ENCODE results near the gene CHST11.

CHST11 gene

DNA sequence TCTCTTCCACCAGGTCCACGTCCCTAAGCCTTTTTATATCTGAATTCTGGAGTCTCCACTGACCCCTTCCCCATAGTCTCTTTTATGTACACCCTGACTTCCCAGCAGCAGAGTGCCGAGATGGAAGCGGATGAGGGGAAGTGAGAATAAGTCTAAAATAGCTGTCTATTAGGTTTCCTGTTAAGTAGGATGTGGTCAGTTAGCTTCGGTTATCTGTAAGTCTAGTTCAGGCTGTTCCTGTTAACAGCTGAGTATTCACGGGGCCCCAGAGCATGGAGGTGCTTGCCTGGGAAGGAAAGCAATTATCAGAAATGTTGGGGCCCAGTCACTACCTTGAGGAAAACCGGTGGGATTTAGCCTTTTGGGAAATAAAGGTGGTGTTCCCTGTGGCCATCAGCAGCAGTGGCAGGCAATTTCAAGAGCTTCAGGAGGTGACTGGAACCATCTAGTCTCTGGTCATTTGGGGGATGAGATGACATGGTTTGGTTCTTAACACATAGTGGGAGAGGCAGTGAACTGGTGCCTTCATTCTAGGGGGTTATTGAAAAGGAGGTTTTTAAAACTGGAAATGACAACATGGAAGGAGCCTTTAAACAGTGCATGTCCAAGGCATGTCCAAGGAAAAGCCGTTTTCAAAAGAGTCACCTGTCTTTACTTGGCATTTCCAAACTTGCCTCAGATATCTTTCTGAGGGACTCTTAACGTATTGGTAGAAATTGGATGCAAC lies 21.8 kb downstream of the CHST11 start:
- TF ChIP-seq, protein P1, sequence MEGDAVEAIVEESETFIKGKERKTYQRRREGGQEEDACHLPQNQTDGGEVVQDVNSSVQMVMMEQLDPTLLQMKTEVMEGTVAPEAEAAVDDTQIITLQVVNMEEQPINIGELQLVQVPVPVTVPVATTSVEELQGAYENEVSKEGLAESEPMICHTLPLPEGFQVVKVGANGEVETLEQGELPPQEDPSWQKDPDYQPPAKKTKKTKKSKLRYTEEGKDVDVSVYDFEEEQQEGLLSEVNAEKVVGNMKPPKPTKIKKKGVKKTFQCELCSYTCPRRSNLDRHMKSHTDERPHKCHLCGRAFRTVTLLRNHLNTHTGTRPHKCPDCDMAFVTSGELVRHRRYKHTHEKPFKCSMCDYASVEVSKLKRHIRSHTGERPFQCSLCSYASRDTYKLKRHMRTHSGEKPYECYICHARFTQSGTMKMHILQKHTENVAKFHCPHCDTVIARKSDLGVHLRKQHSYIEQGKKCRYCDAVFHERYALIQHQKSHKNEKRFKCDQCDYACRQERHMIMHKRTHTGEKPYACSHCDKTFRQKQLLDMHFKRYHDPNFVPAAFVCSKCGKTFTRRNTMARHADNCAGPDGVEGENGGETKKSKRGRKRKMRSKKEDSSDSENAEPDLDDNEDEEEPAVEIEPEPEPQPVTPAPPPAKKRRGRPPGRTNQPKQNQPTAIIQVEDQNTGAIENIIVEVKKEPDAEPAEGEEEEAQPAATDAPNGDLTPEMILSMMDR (IDR thresholded peaks at IDR 0.05; ENCODE audit: borderline replicate concordance, control extremely low read depth, extremely low read depth, insufficient read depth, missing control alignments): no peak
- peak; percentile 53 for DNase-seq (ENCODE audit: low spot score)
- in situ Hi-C loops (cut with MboI; ENCODE audit: low sequenced_read_pairs, unreplicated experiment): no loop called here

DNA sequence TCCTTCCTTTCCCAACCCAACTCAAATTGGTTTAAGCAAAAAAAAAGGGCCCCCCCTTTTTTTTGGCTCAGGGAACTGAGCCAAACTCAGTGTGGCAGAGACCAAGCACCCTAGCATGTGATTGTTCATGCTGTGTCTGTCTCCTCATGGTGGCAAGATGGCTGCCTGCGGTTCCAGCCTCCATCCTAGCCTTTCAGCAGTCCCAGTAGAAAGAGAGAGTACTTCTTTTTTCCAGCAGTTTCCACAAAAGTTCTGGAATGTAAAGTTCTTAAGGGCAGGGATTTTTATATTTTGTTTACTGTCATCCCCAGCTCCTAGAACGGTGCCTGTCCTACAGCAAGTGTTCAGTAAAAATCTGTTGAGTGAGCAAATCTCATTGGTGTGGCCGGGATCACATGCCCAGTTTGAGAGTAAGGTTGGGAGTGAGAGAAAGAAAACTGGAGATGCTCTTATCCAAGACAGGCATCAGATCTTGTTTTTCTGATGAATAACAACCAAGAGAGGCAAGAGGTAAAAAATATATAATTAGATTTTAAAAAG lies 22.4 kb downstream of the CHST11 start:
- in situ Hi-C loops (cut with MboI; ENCODE audit: low sequenced_read_pairs, unreplicated experiment): no loop called here
- no peak for DNase-seq (ENCODE audit: low spot score)
- TF ChIP-seq, protein P1 (IDR thresholded peaks at IDR 0.05; ENCODE audit: borderline replicate concordance, control extremely low read depth, extremely low read depth, insufficient read depth, missing control alignments): no peak

DNA sequence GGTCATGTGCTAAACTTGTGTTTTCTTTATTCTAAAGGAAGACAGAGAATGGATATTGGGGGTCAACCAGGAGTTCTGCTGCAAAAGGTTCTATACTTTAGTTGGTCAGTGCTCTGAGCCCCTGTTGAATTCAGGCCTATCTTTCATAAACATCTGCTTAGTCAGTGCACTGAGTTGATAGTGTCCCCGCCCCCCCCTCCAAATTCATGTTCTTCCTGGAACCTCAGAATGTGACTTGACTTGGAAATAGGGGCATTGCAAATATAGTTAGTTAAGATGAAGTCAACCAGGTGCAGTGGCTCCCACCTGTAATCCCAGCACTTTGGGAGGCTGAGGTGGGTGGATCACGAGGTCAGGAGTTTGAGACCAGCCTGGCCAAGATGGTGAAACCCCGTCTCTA lies 23.3 kb downstream of the CHST11 start:
- TF ChIP-seq, protein P1 (IDR thresholded peaks at IDR 0.05; ENCODE audit: borderline replicate concordance, control extremely low read depth, extremely low read depth, insufficient read depth, missing control alignments): no peak
- in situ Hi-C loops (cut with MboI; ENCODE audit: low sequenced_read_pairs, unreplicated experiment): no loop called here
- no peak for DNase-seq (ENCODE audit: low spot score)

DNA sequence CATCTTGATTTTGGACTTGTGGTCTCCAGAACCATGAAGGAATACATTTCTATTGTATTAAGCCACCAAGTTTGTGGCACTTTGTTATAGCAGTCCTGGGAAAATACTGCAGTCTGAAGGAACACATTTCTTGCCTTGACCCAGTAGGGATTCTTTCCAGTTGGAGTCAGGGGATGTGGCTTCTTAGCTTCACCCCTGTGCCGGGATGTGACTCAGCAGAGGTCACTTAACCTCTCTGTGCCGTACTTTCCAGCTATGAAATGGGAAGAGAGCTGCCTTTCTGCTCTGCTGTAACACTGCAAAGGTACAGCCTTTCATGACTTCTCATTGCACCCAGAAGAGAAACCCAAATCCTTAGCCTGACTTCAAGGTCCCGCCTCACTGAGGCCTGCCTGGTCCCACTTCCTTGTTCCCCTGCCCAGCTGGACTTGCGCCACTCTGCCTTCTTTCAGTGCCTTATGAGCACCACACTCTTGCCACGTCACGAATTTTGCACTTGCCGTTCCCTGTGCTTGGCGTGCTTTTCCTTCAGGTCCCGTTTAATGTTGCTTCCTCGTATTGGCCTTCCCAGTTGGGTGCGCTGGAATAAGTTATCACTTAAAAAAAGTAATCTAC lies 24.2 kb downstream of the CHST11 start:
- TF ChIP-seq, protein P1 (IDR thresholded peaks at IDR 0.05; ENCODE audit: borderline replicate concordance, control extremely low read depth, extremely low read depth, insufficient read depth, missing control alignments): no peak
- no peak for DNase-seq (ENCODE audit: low spot score)
- in situ Hi-C loops (cut with MboI; ENCODE audit: low sequenced_read_pairs, unreplicated experiment): no loop called here

DNA sequence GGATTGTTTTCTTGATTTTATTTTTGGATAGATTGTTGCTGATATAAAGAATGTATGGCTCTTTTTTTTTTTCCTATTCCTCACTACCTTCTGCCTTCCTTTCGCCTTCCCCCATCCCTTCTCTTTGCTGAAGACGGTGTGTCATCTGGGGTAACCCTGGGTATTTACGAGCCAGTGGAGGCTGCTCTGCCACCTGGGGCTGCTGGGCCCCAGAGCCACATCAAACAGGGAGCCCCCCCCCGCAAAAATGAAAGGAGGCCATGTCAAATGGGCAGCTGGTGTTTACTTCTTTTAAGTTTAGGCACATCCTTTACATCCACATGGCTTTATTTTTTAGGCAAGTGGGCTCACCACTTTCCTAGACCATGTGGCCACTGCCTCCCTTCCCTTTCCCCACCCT lies 25.4 kb downstream of the CHST11 start:
- no peak for DNase-seq (ENCODE audit: low spot score)
- TF ChIP-seq, protein P1 (IDR thresholded peaks at IDR 0.05; ENCODE audit: borderline replicate concordance, control extremely low read depth, extremely low read depth, insufficient read depth, missing control alignments): no peak
- in situ Hi-C loops (cut with MboI; ENCODE audit: low sequenced_read_pairs, unreplicated experiment): no loop called here

GRCh38 chr12:104482748-104483147 lies 26.0 kb downstream of the CHST11 start:
- DNase-seq (ENCODE audit: low spot score): no peak
- in situ Hi-C loops (cut with MboI; ENCODE audit: low sequenced_read_pairs, unreplicated experiment): no loop called here
- TF ChIP-seq, protein P1 (IDR thresholded peaks at IDR 0.05; ENCODE audit: borderline replicate concordance, control extremely low read depth, extremely low read depth, insufficient read depth, missing control alignments): no peak
